NCI-H2196 treated with DMSO at 0.1 percent for 48 hours (cell line): ENCODE results near the gene BRD4.

Source experiments
- DNase-seq: peaks from one replicate; lab custom pipeline; 2025; ENCODE audit not compliant: unreplicated experiment; lab: John Stamatoyannopoulos, UW

Gene BRD4

GRCh38 chr19:15268192-15268927 is 64.0 kb downstream of the BRD4 start:
- no peak for DNase-seq

GRCh38 chr19:15266683-15267082 is 65.7 kb downstream of the BRD4 start:
- DNase-seq, result no peak

- peak; percentile 92 for DNase-seq
Measured at GRCh38 chr19:15265850-15266248, 66.5 kb downstream of the BRD4 start.

- no peak for DNase-seq
Measured at GRCh38 chr19:15265214-15265849, 67.0 kb downstream of the BRD4 start.

- no peak for DNase-seq
Measured at GRCh38 chr19:15264933-15265206, 67.5 kb downstream of the BRD4 start.

- peak; percentile 44 for DNase-seq
Measured at GRCh38 chr19:15264061-15264932, 68.0 kb downstream of the BRD4 start.

GRCh38 chr19:15263361-15263985 is 68.9 kb downstream of the BRD4 start:
- DNase-seq, result no peak

- DNase-seq, result no peak
Measured at GRCh38 chr19:15262011-15262410, 70.3 kb downstream of the BRD4 start.

- DNase-seq, result no peak
Measured at GRCh38 chr19:15260939-15261338, 71.4 kb downstream of the BRD4 start.

- no peak for DNase-seq
Measured at GRCh38 chr19:15259907-15260306, 72.4 kb downstream of the BRD4 start.

- DNase-seq, result no peak
Measured at GRCh38 chr19:15257782-15258181, 74.6 kb downstream of the BRD4 start.

GRCh38 chr19:15256708-15257331 is 75.5 kb downstream of the BRD4 start:
- no peak for DNase-seq

- DNase-seq, result no peak
Measured at GRCh38 chr19:15255359-15255990, 76.9 kb downstream of the BRD4 start.

GRCh38 chr19:15254547-15254946 is 77.8 kb downstream of the BRD4 start:
- DNase-seq, result no peak

- no peak for DNase-seq
Measured at GRCh38 chr19:15253513-15253912, 78.8 kb downstream of the BRD4 start.

- no peak for DNase-seq
Measured at GRCh38 chr19:15253061-15253460, 79.3 kb downstream of the BRD4 start.

GRCh38 chr19:15252398-15253018 is 79.8 kb downstream of the BRD4 start:
- DNase-seq, result no peak

- no peak for DNase-seq
Measured at GRCh38 chr19:15251749-15252397, 80.5 kb downstream of the BRD4 start.

- no peak for DNase-seq
Measured at GRCh38 chr19:15251010-15251748, 81.2 kb downstream of the BRD4 start.
